Fibroblast of lung (primary cell): Measurements from ENCODE around the gene PRKAA1. TPM values are rescaled to one million over a fixed set of nuclear protein-coding genes. Genes with fewer than 3 reads are reported as not detected.

Experiments
- DNase-seq, 2 donors: peaks; one replicate each; pipeline versions ENCODE4 v3.0.0 to v3.0.0-alpha.2; 2010; ENCODE audit warnings: low read depth in 2 of 2
- H2AFZ ChIP-seq: 2 replicates; pipeline ENCODE4 v1.5.1; 2012; ENCODE audit warnings: low read length, control low read depth, inconsistent platforms
- H3K27ac ChIP-seq: 2 replicates; pipeline ENCODE4 v1.5.1; 2011; ENCODE audit warnings: low read length, control low read depth; ENCODE audit not compliant: insufficient read depth
- H3K27me3 ChIP-seq: 2 replicates; pipeline ENCODE4 v1.5.1; 2011; ENCODE audit warnings: mild to moderate bottlenecking, low read length; ENCODE audit not compliant: control insufficient read depth, insufficient read depth
- H3K36me3 ChIP-seq: 2 replicates; pipeline ENCODE4 v1.5.1; 2011; ENCODE audit warnings: low read length; ENCODE audit not compliant: control insufficient read depth, insufficient read depth
- H3K4me1 ChIP-seq: 2 replicates; pipeline ENCODE4 v1.5.1; 2011; ENCODE audit warnings: low read length; ENCODE audit not compliant: control insufficient read depth, insufficient read depth; ENCODE audit errors: extremely low read depth
- H3K4me2 ChIP-seq: 2 replicates; pipeline ENCODE4 v1.5.1; 2011; ENCODE audit warnings: low read length, control low read depth; ENCODE audit not compliant: insufficient read depth; ENCODE audit errors: extremely low read depth
- H3K4me3 ChIP-seq, 4 experiments: fragments of 200-600 bp in 1 of 4; sonication (generic) in 1 of 4; replicated peaks in 1 of 4; 2 replicates each; pipeline ENCODE4 v1.5.1; 2011 to 2016; ENCODE audit warnings: low read length in 4 of 4, low read depth in 3 of 4, mild to moderate bottlenecking in 3 of 4, control low read depth in 2 of 4, inconsistent platforms in 1 of 4, mixed read lengths in 1 of 4; ENCODE audit not compliant: insufficient read depth in 1 of 4; ENCODE audit errors: control extremely low read depth in 1 of 4
- H3K79me2 ChIP-seq: 2 replicates; pipeline ENCODE4 v1.5.1; 2012; ENCODE audit warnings: mild to moderate bottlenecking, low read length, inconsistent platforms; ENCODE audit not compliant: control insufficient read depth, insufficient read depth
- H3K9ac ChIP-seq: 2 replicates; pipeline ENCODE4 v1.5.1; 2011; ENCODE audit warnings: mild to moderate bottlenecking, low read length, control low read depth; ENCODE audit not compliant: insufficient read depth
- H3K9me3 ChIP-seq: 2 replicates; pipeline ENCODE4 v1.5.1; 2012; ENCODE audit warnings: low read depth, low read length; ENCODE audit not compliant: control insufficient read depth, insufficient read depth
- H4K20me1 ChIP-seq: 2 replicates; pipeline ENCODE4 v1.5.1; 2011; ENCODE audit warnings: low read length; ENCODE audit not compliant: control insufficient read depth, insufficient read depth; ENCODE audit errors: extremely low read depth
- EZH2 ChIP-seq: IDR thresholded peaks from 2 replicates; pipeline ENCODE4 v1.5.1; 2012; ENCODE audit warnings: low read length, control low read depth, mild to moderate bottlenecking; ENCODE audit errors: missing control alignments
- polyA plus RNA-seq, 2 donors: library from polyadenylated mRNA; depleted of rRNA in 1 of 2; stranded (reverse) in 1 of 2; unstranded in 1 of 2; fragments of >200 nt; gene quantifications; 2 replicates each; pipeline ENCODE4 v1.2.1, GENCODE V29; 2011 to 2012; ENCODE audit warnings: missing spikeins in 1 of 2
- total RNA-seq: library from RNA; depleted of rRNA; stranded (reverse); fragments of >200 nt; gene quantifications from 2 replicates; pipeline ENCODE4 v1.2.1, GENCODE V29; 2014
- TF ChIP-seq, protein P1 (sequence below), 2 donors: IDR thresholded peaks in 1 of 2; conservative IDR thresholded peaks in 1 of 2; 1 replicate in 1 of 2; 2 replicates in 1 of 2; pipeline ENCODE4 v1.5.1; 2011 to 2012; ENCODE audit warnings: low read length in 2 of 2, control low read depth in 1 of 2, inconsistent platforms in 1 of 2, low read depth in 1 of 2, mild to moderate bottlenecking in 1 of 2

PRKAA1 gene
- total and polyA plus RNA-seq, 2 donors (not counting 1 experiment from before 2014, with no cell fraction given), result 106 to 107 TPM

DNA sequence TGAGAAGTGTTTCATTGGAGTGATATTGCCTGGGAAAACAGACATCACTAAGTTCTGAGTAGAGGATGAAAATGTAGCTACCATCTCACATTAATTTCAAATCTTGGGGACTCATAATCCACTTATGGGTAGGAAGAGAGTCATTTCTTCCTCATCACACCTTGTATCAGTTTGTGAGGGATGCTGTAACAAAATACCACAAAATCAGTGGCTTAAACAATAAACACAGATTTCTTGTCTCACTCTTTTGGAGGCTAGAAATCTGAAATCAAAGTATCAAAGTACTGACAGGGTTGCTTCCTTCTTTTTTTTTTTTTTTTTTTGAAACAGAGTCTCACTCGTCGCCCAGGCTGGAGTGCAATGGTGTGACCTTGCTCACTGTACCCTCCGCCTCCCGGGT, 46.4 kb upstream of the PRKAA1 start:
- TF ChIP-seq, protein P1, sequence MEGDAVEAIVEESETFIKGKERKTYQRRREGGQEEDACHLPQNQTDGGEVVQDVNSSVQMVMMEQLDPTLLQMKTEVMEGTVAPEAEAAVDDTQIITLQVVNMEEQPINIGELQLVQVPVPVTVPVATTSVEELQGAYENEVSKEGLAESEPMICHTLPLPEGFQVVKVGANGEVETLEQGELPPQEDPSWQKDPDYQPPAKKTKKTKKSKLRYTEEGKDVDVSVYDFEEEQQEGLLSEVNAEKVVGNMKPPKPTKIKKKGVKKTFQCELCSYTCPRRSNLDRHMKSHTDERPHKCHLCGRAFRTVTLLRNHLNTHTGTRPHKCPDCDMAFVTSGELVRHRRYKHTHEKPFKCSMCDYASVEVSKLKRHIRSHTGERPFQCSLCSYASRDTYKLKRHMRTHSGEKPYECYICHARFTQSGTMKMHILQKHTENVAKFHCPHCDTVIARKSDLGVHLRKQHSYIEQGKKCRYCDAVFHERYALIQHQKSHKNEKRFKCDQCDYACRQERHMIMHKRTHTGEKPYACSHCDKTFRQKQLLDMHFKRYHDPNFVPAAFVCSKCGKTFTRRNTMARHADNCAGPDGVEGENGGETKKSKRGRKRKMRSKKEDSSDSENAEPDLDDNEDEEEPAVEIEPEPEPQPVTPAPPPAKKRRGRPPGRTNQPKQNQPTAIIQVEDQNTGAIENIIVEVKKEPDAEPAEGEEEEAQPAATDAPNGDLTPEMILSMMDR (conservative IDR thresholded peaks at IDR 0.05 in 1 of 2, IDR thresholded peaks at IDR 0.05 in 1 of 2; ENCODE audit: low read depth in 1 of 2, low read length in 2 of 2), result no peak
- no peak for TF ChIP-seq EZH2
- H3K9ac ChIP-seq, result no peak overlapping the region
- H3K9me3 ChIP-seq, result no peaks in the 10 kb centered on the region
- H3K27ac ChIP-seq, result no peak overlapping the region
- H3K79me2 ChIP-seq, result no peaks in the 10 kb centered on the region
- no peaks in the 10 kb centered on the region for H3K36me3 ChIP-seq
- no peak overlapping the region for H2AFZ ChIP-seq
- H3K4me2 ChIP-seq, result no peak overlapping the region
- H4K20me1 ChIP-seq, result no peaks in the 10 kb centered on the region
- no peak for DNase-seq
- H3K4me3 ChIP-seq, result no peak overlapping the region
- no peaks in the 10 kb centered on the region for H3K4me1 ChIP-seq
- no peaks in the 10 kb centered on the region for H3K27me3 ChIP-seq

DNA sequence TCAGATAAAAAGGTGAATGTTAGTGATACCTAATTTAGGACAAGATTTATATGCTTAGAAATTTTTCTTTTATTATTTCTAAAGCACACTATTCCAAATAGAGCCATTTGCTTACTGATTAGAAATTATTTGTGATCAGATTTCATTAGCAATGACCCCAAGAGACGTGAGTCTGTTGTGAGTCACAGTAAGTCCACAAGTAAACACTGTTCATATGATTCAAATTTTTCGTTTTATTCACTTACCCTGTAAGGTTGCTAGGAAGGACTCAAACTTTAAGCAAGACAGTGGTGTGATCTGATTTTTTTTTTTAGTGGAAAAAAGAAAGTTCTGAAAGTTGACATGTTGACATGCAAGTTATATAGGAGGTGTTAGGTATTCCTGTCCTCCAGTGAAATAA, 44.2 kb upstream of the PRKAA1 start:
- Histone ChIP-seq H2AFZ (no peak overlapping the region), H3K9ac (no peak overlapping the region), H3K4me3 (peak overlapping the region; percentile 38 to 77 (median 66)), H3K79me2 (no peaks in the 10 kb centered on the region), H3K36me3 (no peaks in the 10 kb centered on the region), H3K27ac (peak overlapping the region; percentile 87), H3K27me3 (no peaks in the 10 kb centered on the region), H3K4me2 (peak overlapping the region; percentile 90), H3K9me3 (no peaks in the 10 kb centered on the region), H3K4me1 (no peaks in the 10 kb centered on the region), H4K20me1 (no peaks in the 10 kb centered on the region)
- peak in 1 of 2 donors; percentile 65 for DNase-seq
- TF ChIP-seq EZH2, result no peak
- TF ChIP-seq, protein P1 (conservative IDR thresholded peaks at IDR 0.05 in 1 of 2, IDR thresholded peaks at IDR 0.05 in 1 of 2; ENCODE audit: low read depth in 1 of 2, low read length in 2 of 2), result no peak

- Histone ChIP-seq H3K36me3 (no peaks in the 10 kb centered on the region), H3K9me3 (no peaks in the 10 kb centered on the region), H3K27me3 (no peaks in the 10 kb centered on the region), H3K4me1 (no peaks in the 10 kb centered on the region), H3K79me2 (no peaks in the 10 kb centered on the region), H3K9ac (peak within 1 kb of the TSS; percentile 64), H4K20me1 (no peaks in the 10 kb centered on the region), H3K4me3 (peak within 1 kb of the TSS; percentile 38 to 77 (median 66)), H3K27ac (peak within 1 kb of the TSS; percentile 87), H3K4me2 (peak within 1 kb of the TSS; percentile 90), H2AFZ (peak within 1 kb of the TSS; percentile 65)
- TF ChIP-seq, protein P1 (conservative IDR thresholded peaks at IDR 0.05 in 1 of 2, IDR thresholded peaks at IDR 0.05 in 1 of 2; ENCODE audit: low read depth in 1 of 2, low read length in 2 of 2), result peak in 1 of 2 donors; percentile 15
- TF ChIP-seq EZH2, result no peak
- DNase-seq, result peak in 1 of 2 donors; percentile 67
Observed at GRCh38 chr5:40841068-40841805, 43.1 kb upstream of the PRKAA1 start, which contains the start of gene CARD6. CARD6 (plus strand) TSS chr5:40841367; CDS start chr5:40841383, 16 bp downstream.
